ENCODE measurements around the gene IDS.

DNA sequence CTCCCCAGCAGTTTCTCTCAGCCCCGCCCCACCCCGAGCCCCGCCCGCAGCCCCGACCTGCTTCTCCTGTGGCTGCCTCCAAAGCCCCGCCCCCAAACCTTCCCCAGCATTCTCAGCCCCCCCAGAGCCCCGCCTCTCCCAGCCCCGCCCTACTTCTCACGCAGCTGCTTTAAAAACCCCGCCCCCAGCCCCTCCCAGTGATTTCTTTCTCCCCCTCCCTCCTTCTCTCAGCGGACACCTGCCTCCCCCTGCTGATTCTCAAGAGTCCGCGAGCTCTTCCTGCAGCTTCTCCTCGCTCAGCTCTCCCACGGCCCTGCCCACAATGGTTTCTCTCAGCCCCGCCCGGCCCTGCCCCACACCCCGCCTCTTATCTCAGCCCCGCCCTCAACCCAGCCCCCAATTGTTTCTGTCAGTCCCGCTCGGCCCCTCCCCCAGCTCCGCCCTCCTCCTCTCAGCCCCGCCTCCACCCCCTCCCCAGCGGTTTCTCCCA lies 35.1 kb upstream of the IDS start:
- TF ChIP-seq, protein P1, sequence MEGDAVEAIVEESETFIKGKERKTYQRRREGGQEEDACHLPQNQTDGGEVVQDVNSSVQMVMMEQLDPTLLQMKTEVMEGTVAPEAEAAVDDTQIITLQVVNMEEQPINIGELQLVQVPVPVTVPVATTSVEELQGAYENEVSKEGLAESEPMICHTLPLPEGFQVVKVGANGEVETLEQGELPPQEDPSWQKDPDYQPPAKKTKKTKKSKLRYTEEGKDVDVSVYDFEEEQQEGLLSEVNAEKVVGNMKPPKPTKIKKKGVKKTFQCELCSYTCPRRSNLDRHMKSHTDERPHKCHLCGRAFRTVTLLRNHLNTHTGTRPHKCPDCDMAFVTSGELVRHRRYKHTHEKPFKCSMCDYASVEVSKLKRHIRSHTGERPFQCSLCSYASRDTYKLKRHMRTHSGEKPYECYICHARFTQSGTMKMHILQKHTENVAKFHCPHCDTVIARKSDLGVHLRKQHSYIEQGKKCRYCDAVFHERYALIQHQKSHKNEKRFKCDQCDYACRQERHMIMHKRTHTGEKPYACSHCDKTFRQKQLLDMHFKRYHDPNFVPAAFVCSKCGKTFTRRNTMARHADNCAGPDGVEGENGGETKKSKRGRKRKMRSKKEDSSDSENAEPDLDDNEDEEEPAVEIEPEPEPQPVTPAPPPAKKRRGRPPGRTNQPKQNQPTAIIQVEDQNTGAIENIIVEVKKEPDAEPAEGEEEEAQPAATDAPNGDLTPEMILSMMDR (IDR thresholded peaks at IDR 0.05; ENCODE audit: low read depth, low read length, missing input control), result no peak
- TF ChIP-seq JUND (IDR thresholded peaks at IDR 0.05) (no peak), FOXA2 (IDR thresholded peaks at IDR 0.05) (no peak)
- TF ChIP-seq, protein P2, sequence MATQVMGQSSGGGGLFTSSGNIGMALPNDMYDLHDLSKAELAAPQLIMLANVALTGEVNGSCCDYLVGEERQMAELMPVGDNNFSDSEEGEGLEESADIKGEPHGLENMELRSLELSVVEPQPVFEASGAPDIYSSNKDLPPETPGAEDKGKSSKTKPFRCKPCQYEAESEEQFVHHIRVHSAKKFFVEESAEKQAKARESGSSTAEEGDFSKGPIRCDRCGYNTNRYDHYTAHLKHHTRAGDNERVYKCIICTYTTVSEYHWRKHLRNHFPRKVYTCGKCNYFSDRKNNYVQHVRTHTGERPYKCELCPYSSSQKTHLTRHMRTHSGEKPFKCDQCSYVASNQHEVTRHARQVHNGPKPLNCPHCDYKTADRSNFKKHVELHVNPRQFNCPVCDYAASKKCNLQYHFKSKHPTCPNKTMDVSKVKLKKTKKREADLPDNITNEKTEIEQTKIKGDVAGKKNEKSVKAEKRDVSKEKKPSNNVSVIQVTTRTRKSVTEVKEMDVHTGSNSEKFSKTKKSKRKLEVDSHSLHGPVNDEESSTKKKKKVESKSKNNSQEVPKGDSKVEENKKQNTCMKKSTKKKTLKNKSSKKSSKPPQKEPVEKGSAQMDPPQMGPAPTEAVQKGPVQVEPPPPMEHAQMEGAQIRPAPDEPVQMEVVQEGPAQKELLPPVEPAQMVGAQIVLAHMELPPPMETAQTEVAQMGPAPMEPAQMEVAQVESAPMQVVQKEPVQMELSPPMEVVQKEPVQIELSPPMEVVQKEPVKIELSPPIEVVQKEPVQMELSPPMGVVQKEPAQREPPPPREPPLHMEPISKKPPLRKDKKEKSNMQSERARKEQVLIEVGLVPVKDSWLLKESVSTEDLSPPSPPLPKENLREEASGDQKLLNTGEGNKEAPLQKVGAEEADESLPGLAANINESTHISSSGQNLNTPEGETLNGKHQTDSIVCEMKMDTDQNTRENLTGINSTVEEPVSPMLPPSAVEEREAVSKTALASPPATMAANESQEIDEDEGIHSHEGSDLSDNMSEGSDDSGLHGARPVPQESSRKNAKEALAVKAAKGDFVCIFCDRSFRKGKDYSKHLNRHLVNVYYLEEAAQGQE (IDR thresholded peaks at IDR 0.05), result no peak
